Mesenchymal stem cell (in vitro differentiated cells and primary cell): ENCODE measurements around the gene RYR2.

Experiments
- DNase-seq: peaks from one replicate; pipeline ENCODE4 v3.0.0-alpha.2; 2013
- H2AFZ ChIP-seq: one replicate; pipeline ENCODE4 v1.6.1; 2013; ENCODE audit warnings: low read depth, mild to moderate bottlenecking, control low read depth, inconsistent platforms, low read length, moderate library complexity
- H2AK5ac ChIP-seq: 2 replicates; pipeline ENCODE4 v1.6.1; 2013; ENCODE audit warnings: low read length, moderate library complexity, mild to moderate bottlenecking, inconsistent platforms; ENCODE audit not compliant: severe bottlenecking
- H2BK120ac ChIP-seq: one replicate; pipeline ENCODE4 v1.6.1; 2013; ENCODE audit warnings: low read depth, mild to moderate bottlenecking, inconsistent platforms, low read length, moderate library complexity
- H2BK12ac ChIP-seq, 2 experiments: one replicate each; pipeline ENCODE4 v1.6.1; 2013; ENCODE audit warnings: inconsistent platforms in 2 of 2, low read length in 2 of 2, mild to moderate bottlenecking in 2 of 2, moderate library complexity in 2 of 2, control low read depth in 1 of 2
- H2BK15ac ChIP-seq: one replicate; pipeline ENCODE4 v1.6.1; 2013; ENCODE audit warnings: mild to moderate bottlenecking, low read depth, inconsistent platforms; ENCODE audit not compliant: poor library complexity, severe bottlenecking
- H2BK5ac ChIP-seq: 2 replicates; pipeline ENCODE4 v1.6.1; 2013; ENCODE audit warnings: low read depth, mild to moderate bottlenecking, low read length, control low read depth, inconsistent platforms; ENCODE audit not compliant: poor library complexity, severe bottlenecking
- H3K14ac ChIP-seq, 2 experiments: one replicate each; pipeline ENCODE4 v1.6.1; 2013; ENCODE audit warnings: inconsistent platforms in 2 of 2, low read length in 2 of 2, control low read depth in 1 of 2, mild to moderate bottlenecking in 1 of 2, moderate library complexity in 1 of 2
- H3K18ac ChIP-seq, 2 experiments: one replicate each; pipeline ENCODE4 v1.6.1; 2013; ENCODE audit warnings: inconsistent platforms in 2 of 2, low read length in 2 of 2, control low read depth in 1 of 2, low read depth in 1 of 2, mild to moderate bottlenecking in 1 of 2
- H3K23ac ChIP-seq, 2 experiments: one replicate each; pipeline ENCODE4 v1.6.1; 2013; ENCODE audit warnings: inconsistent platforms in 2 of 2, low read length in 2 of 2, mild to moderate bottlenecking in 2 of 2, moderate library complexity in 2 of 2, control low read depth in 1 of 2
- H3K27ac ChIP-seq: 2 replicates; pipeline ENCODE4 v1.5.1; 2013; ENCODE audit warnings: mild to moderate bottlenecking, moderate library complexity, low read length, control low read depth, inconsistent platforms; ENCODE audit not compliant: poor library complexity, severe bottlenecking
- H3K27me3 ChIP-seq, 2 experiments: 2 replicates each; pipeline versions ENCODE4 v1.6.1 to v1.7.0; 2013; ENCODE audit warnings: low read length in 2 of 2, mild to moderate bottlenecking in 2 of 2, moderate library complexity in 2 of 2, control low read depth in 1 of 2, inconsistent platforms in 1 of 2; ENCODE audit not compliant: control insufficient read depth in 1 of 2, insufficient read depth in 1 of 2
- H3K36me3 ChIP-seq, 2 experiments: 2 replicates each; pipeline versions ENCODE4 v1.6.1 to v1.7.0; 2013; ENCODE audit warnings: low read length in 2 of 2, control low read depth in 1 of 2, inconsistent platforms in 1 of 2, low read depth in 1 of 2, mild to moderate bottlenecking in 1 of 2; ENCODE audit not compliant: insufficient read depth in 2 of 2, control insufficient read depth in 1 of 2
- H3K4ac ChIP-seq, 2 experiments: one replicate each; pipeline ENCODE4 v1.6.1; 2013; ENCODE audit warnings: inconsistent platforms in 2 of 2, low read length in 2 of 2, mild to moderate bottlenecking in 2 of 2, moderate library complexity in 2 of 2, control low read depth in 1 of 2, low read depth in 1 of 2
- H3K4me1 ChIP-seq: 2 replicates; pipeline ENCODE4 v1.6.1; 2013; ENCODE audit warnings: low read depth, low read length, control low read depth; ENCODE audit not compliant: control insufficient read depth, insufficient read depth
- H3K4me2 ChIP-seq: 2 replicates; pipeline ENCODE4 v1.6.1; 2013; ENCODE audit warnings: low read length, mild to moderate bottlenecking, inconsistent platforms; ENCODE audit not compliant: poor library complexity, severe bottlenecking
- H3K4me3 ChIP-seq, 2 experiments: 2 replicates each; pipeline versions ENCODE4 v1.5.1 to v1.7.0; 2013; ENCODE audit warnings: low read length in 2 of 2, mild to moderate bottlenecking in 2 of 2, control low read depth in 1 of 2, low read depth in 1 of 2; ENCODE audit not compliant: insufficient read depth in 1 of 2
- H3K79me1 ChIP-seq: replicated peaks from 2 replicates; pipeline ENCODE4 v1.6.1; 2013; ENCODE audit warnings: mild to moderate bottlenecking, control low read depth, low read length, inconsistent platforms; ENCODE audit not compliant: poor library complexity, severe bottlenecking
- H3K9ac ChIP-seq: 2 replicates; pipeline ENCODE4 v1.7.0; 2013; ENCODE audit warnings: mild to moderate bottlenecking, low read length, moderate library complexity
- H3K9me3 ChIP-seq: 2 replicates; pipeline ENCODE4 v1.7.0; 2013; ENCODE audit warnings: mild to moderate bottlenecking, low read length; ENCODE audit not compliant: control insufficient read depth
- H4K8ac ChIP-seq: one replicate; pipeline ENCODE4 v1.6.1; 2013; ENCODE audit warnings: inconsistent platforms, mild to moderate bottlenecking, low read length, moderate library complexity
- H4K91ac ChIP-seq: one replicate; pipeline ENCODE4 v1.6.1; 2013; ENCODE audit warnings: mild to moderate bottlenecking, low read length, inconsistent platforms
- WGBS: methylation state at CpG from one replicate; pipeline ENCODE4 v1.1.7; 2013; ENCODE audit warnings: mixed read lengths; 5-methylcytosine and 5-hydroxymethylcytosine counted together

The RYR2 gene

GRCh38 chr1:237111807-237112206, 69.8 kb downstream of the RYR2 start:
- Histone ChIP-seq H3K4me1 (no peaks in the 10 kb centered on the region), H2AK5ac (no peak overlapping the region), H3K27ac (no peak overlapping the region), H3K79me1 (no peaks in the 10 kb centered on the region), H3K36me3 (no peaks in the 10 kb centered on the region), H2AFZ (no peak overlapping the region), H3K9me3 (no peaks in the 10 kb centered on the region), H3K4me2 (no peak overlapping the region), H3K4ac (no peak overlapping the region), H2BK5ac (no peak overlapping the region), H2BK120ac (no peak overlapping the region), H3K9ac (no peak overlapping the region), H3K23ac (no peak overlapping the region), H3K27me3 (no peaks in the 10 kb centered on the region), H3K18ac (no peak overlapping the region), H3K14ac (no peak overlapping the region), H4K91ac (no peak overlapping the region), H2BK15ac (no peak overlapping the region), H3K4me3 (no peak overlapping the region), H4K8ac (no peak overlapping the region), H2BK12ac (no peak overlapping the region)
- 39% methylated on average over 2 of the region's 2 CpGs for WGBS
- DNase-seq: no peak

DNA sequence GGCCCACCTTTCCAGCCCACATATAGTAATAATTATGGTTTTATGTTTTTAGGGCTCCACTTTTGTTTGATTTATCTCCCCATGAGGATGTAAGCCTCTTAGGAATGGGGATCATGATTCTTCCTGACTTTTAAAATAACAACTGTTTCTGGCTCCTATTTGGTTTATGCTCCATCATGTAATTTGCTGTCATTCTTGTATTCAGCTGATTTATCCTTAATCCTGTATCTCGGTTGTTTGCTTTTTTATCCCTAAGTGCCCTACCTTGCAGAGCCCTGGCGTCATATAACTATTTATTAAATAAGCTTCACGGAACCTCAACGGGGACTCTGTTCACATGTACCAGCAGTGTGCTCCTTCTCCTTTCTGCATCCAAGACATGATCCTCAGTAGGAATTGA, 70.7 kb downstream of the RYR2 start:
- H3K27ac ChIP-seq: no peak overlapping the region
- H2AK5ac ChIP-seq: no peak overlapping the region
- H4K91ac ChIP-seq: no peak overlapping the region
- H3K9me3 ChIP-seq: no peaks in the 10 kb centered on the region
- DNase-seq: no peak
- H3K23ac ChIP-seq: no peak overlapping the region
- no peaks in the 10 kb centered on the region for H3K27me3 ChIP-seq
- no peak overlapping the region for H2AFZ ChIP-seq
- no peak overlapping the region for H2BK120ac ChIP-seq
- H3K18ac ChIP-seq: no peak overlapping the region
- no peak overlapping the region for H3K4me2 ChIP-seq
- no peaks in the 10 kb centered on the region for H3K36me3 ChIP-seq
- 92% methylated on average over 4 of the region's 4 CpGs for WGBS
- no peak overlapping the region for H3K9ac ChIP-seq
- H3K79me1 ChIP-seq: no peaks in the 10 kb centered on the region
- H3K4ac ChIP-seq: no peak overlapping the region
- H3K4me3 ChIP-seq: no peak overlapping the region
- H2BK12ac ChIP-seq: no peak overlapping the region
- no peak overlapping the region for H3K14ac ChIP-seq
- H3K4me1 ChIP-seq: no peaks in the 10 kb centered on the region
- no peak overlapping the region for H4K8ac ChIP-seq
- H2BK5ac ChIP-seq: no peak overlapping the region
- no peak overlapping the region for H2BK15ac ChIP-seq

GRCh38 chr1:237115035-237115434, 73.1 kb downstream of the RYR2 start:
- Histone ChIP-seq H4K8ac (no peak overlapping the region), H3K4me2 (no peak overlapping the region), H4K91ac (no peak overlapping the region), H3K4me3 (no peak overlapping the region), H3K9ac (no peak overlapping the region), H3K9me3 (no peaks in the 10 kb centered on the region), H3K4me1 (no peaks in the 10 kb centered on the region), H3K27me3 (no peaks in the 10 kb centered on the region), H2AK5ac (no peak overlapping the region), H3K36me3 (no peaks in the 10 kb centered on the region), H3K79me1 (no peaks in the 10 kb centered on the region), H3K27ac (no peak overlapping the region), H2BK15ac (no peak overlapping the region), H3K14ac (no peak overlapping the region), H2BK12ac (no peak overlapping the region), H2BK120ac (no peak overlapping the region), H2AFZ (no peak overlapping the region), H2BK5ac (no peak overlapping the region), H3K23ac (no peak overlapping the region), H3K18ac (no peak overlapping the region), H3K4ac (no peak overlapping the region)
- WGBS: 66% methylated on average over 5 of the region's 6 CpGs
- no peak for DNase-seq

DNA sequence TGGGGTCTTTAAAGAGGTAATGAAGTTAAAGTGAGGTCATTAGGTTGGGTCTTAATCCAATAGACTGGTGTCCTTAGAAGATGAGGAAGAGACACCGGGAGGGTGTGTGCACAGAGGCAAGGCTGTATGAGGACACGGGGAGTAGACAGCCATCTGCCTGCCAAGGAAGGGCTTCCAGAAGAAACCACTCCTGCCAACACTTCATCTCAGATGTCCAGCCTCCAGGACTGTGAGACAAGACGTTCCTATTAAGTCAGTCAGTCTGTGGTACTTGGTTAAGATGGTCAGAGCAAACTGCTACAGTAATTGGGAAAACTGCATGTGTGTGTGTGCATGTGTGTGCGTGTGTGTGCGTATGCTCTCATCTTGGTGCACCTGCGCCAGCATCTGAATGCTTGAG, 77.1 kb downstream of the RYR2 start:
- Histone ChIP-seq H4K91ac (no peak overlapping the region), H2AFZ (no peak overlapping the region), H2BK12ac (no peak overlapping the region), H2AK5ac (no peak overlapping the region), H3K27ac (no peak overlapping the region), H2BK5ac (no peak overlapping the region), H3K14ac (no peak overlapping the region), H3K18ac (no peak overlapping the region), H4K8ac (no peak overlapping the region), H3K4me1 (no peaks in the 10 kb centered on the region), H2BK120ac (no peak overlapping the region), H3K23ac (no peak overlapping the region), H3K9ac (no peak overlapping the region), H3K9me3 (no peaks in the 10 kb centered on the region), H3K4me2 (no peak overlapping the region), H3K4me3 (no peak overlapping the region), H3K27me3 (no peaks in the 10 kb centered on the region), H3K4ac (no peak overlapping the region), H2BK15ac (no peak overlapping the region), H3K36me3 (no peaks in the 10 kb centered on the region), H3K79me1 (no peaks in the 10 kb centered on the region)
- DNase-seq: no peak
- WGBS: 90% methylated on average over 4 of the region's 6 CpGs
